Measurements from ENCODE around the gene PPP4R1. TPM values are rescaled to one million over a fixed set of nuclear protein-coding genes. Genes with fewer than 3 reads are reported as not detected.
A peak's percentile ranks its signal among the peaks of the same experiment; 100 is the strongest.
"Not testable (repeated sequence)": the region's sequence is repeated elsewhere in the genome, so short reads cannot be mapped to it uniquely, and the experiment has no call there.

The PPP4R1 gene
- total RNA-seq, 1 donor from 2014 or later = 131 TPM

GRCh38 chr18:9612215-9612830, 2.0 kb downstream of the PPP4R1 start:
- Mint-ChIP-seq H3K9me3 (ENCODE audit: unreplicated experiment) (no peaks in the 10 kb centered on the region), H3K27me3 (ENCODE audit: unreplicated experiment) (no peaks in the 10 kb centered on the region), H3K27ac (ENCODE audit: unreplicated experiment) (peak overlapping the region; percentile 95), H3K4me3 (ENCODE audit: unreplicated experiment) (peak overlapping the region; percentile 93), H3K4me1 (ENCODE audit: unreplicated experiment) (peaks cover 70% of the 10 kb centered on the region), H3K36me3 (ENCODE audit: unreplicated experiment) (peaks cover 14% of the 10 kb centered on the region)
- peak; percentile 76 for TF ChIP-seq CTCF (IDR thresholded peaks at IDR 0.05)
- DNase-seq (ENCODE audit: extremely low spot score, unreplicated experiment) = no peak

DNA sequence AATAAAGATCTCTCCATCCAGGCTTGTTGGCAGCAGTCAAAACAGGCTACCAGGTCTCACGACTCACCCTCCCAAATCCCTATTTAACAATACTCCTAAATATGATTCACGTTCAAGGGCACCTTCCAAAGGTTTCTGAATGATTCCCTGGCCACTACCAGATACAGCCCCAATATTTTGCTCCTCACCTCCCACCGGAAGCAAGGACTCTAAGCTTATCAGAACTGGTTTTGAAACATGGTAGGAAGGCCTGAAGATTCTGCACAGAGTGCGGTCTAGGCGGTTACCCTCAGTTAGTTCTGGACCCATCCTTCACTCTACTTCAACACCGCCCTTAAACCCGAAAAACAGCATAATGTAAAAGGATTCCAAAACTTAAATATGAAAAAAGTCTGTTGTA, 5.2 kb downstream of the PPP4R1 start:
- TF ChIP-seq CTCF (IDR thresholded peaks at IDR 0.05) = no peak
- DNase-seq (ENCODE audit: extremely low spot score, unreplicated experiment) = no peak
- Mint-ChIP-seq H3K27ac (ENCODE audit: unreplicated experiment) (peak overlapping the region; percentile 19), H3K9me3 (ENCODE audit: unreplicated experiment) (no peaks in the 10 kb centered on the region), H3K27me3 (ENCODE audit: unreplicated experiment) (no peaks in the 10 kb centered on the region), H3K36me3 (ENCODE audit: unreplicated experiment) (peaks cover 17% of the 10 kb centered on the region), H3K4me1 (ENCODE audit: unreplicated experiment) (peaks cover 59% of the 10 kb centered on the region), H3K4me3 (ENCODE audit: unreplicated experiment) (no peak overlapping the region)

- Mint-ChIP-seq H3K27ac (ENCODE audit: unreplicated experiment) (peak overlapping the region; percentile 42), H3K4me1 (ENCODE audit: unreplicated experiment) (peaks cover 59% of the 10 kb centered on the region), H3K4me3 (ENCODE audit: unreplicated experiment) (no peak overlapping the region), H3K36me3 (ENCODE audit: unreplicated experiment) (peaks cover 17% of the 10 kb centered on the region), H3K27me3 (ENCODE audit: unreplicated experiment) (no peaks in the 10 kb centered on the region), H3K9me3 (ENCODE audit: unreplicated experiment) (no peaks in the 10 kb centered on the region)
- no peak for DNase-seq (ENCODE audit: extremely low spot score, unreplicated experiment)
- no peak for TF ChIP-seq CTCF (IDR thresholded peaks at IDR 0.05)
These were observed 5.6 kb downstream of the PPP4R1 start for GRCh38 chr18:9608728-9609127.

DNA sequence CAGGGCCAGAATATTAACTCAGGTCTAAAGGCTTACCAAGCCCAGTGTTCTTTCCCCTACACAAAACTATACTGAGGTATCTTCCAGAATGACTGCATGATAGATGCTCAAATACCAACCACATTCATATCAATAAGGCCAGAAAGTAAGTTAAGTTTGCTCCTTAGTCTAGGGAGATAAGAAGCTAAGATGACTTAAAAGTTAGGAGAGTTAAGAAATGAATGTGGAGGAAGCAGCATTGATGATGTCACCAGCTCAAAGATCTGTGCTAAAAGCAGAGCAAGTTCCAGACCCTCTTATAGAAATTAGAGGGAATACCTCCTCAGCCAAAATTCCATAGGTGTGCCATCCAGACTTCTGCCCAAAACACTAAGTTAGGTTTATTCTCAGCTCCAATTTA, 6.1 kb downstream of the PPP4R1 start:
- peaks cover 17% of the 10 kb centered on the region for H3K36me3 Mint-ChIP-seq (ENCODE audit: unreplicated experiment)
- no peak for TF ChIP-seq CTCF (IDR thresholded peaks at IDR 0.05)
- H3K4me3 Mint-ChIP-seq (ENCODE audit: unreplicated experiment) = no peak overlapping the region
- no peaks in the 10 kb centered on the region for H3K9me3 Mint-ChIP-seq (ENCODE audit: unreplicated experiment)
- peaks cover 58% of the 10 kb centered on the region for H3K4me1 Mint-ChIP-seq (ENCODE audit: unreplicated experiment)
- DNase-seq (ENCODE audit: extremely low spot score, unreplicated experiment) = no peak
- H3K27ac Mint-ChIP-seq (ENCODE audit: unreplicated experiment) = peak overlapping the region; percentile 42
- no peaks in the 10 kb centered on the region for H3K27me3 Mint-ChIP-seq (ENCODE audit: unreplicated experiment)

DNA sequence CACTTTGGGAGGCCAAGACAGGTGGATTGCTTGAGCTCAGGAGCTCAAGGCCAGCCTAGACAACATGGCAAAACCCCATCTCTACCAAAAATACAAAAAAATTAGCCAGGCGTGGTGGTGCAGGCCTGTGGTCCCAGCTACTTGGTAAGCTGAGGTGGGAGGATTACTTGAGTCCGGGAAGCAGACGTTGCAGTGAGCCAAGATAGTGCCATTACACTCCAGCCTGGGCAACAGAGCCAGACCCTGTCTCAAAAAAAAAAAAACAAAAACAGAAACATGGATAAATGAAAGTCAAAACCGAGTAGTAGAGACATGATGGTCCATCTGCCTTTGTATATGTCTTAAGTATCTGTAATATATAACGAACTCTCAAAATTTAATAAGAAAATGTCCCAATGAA, 7.2 kb downstream of the PPP4R1 start:
- not testable (repeated sequence) for H3K4me3 Mint-ChIP-seq (ENCODE audit: unreplicated experiment); H3K27ac Mint-ChIP-seq (ENCODE audit: unreplicated experiment)
- peaks cover 17% of the 10 kb centered on the region for H3K36me3 Mint-ChIP-seq (ENCODE audit: unreplicated experiment)

More for the DNA sequence above, 7.2 kb downstream of the PPP4R1 start:
- peaks cover 48% of the 10 kb centered on the region for H3K4me1 Mint-ChIP-seq (ENCODE audit: unreplicated experiment)
- not testable (repeated sequence) for H3K9me3 Mint-ChIP-seq (ENCODE audit: unreplicated experiment); DNase-seq (ENCODE audit: extremely low spot score, unreplicated experiment); H3K27me3 Mint-ChIP-seq (ENCODE audit: unreplicated experiment)

Measured in osteocyte (in vitro differentiated cells).